Right lobe of liver (tissue), 6 donors: ENCODE results near the gene CAMTA1. TPM values are rescaled to one million over a fixed set of nuclear protein-coding genes. Genes with fewer than 3 reads are reported as not detected.

Source experiments
- ATAC-seq, 4 donors: fragments of 200-7000 bp; cut with Tn5 transposase; one replicate each; pipeline ENCODE4 v1.9.1; 2020; ENCODE audit warnings: mild to moderate bottlenecking in 4 of 4, moderate library complexity in 4 of 4
- DNase-seq, 3 donors: peaks; one replicate each; pipeline ENCODE4 v3.0.0-alpha.2; 2020
- H3K27ac ChIP-seq, 3 donors: fragments of 200-600 bp; one replicate each; pipeline ENCODE4 v1.8.0; 2022
- H3K27me3 ChIP-seq, 2 donors: fragments of 200-600 bp; one replicate each; pipeline ENCODE4 v1.8.0; 2022
- H3K36me3 ChIP-seq, 4 donors: fragments of 200-600 bp; sonication (generic) in 1 of 4; one replicate each; pipeline versions ENCODE4 v1.5.1 to v1.8.0; 2017 to 2022; ENCODE audit warnings: control low read depth in 1 of 4
- H3K4me1 ChIP-seq, 4 donors: fragments of 200-600 bp; sonication (generic) in 1 of 4; one replicate each; pipeline versions ENCODE4 v1.5.1 to v1.8.0; 2017 to 2022; ENCODE audit warnings: control low read depth in 1 of 4
- H3K4me3 ChIP-seq, 3 donors: fragments of 200-600 bp; one replicate each; pipeline ENCODE4 v1.8.0; 2022
- H3K9me3 ChIP-seq, 4 donors: fragments of 200-600 bp; sonication (generic) in 1 of 4; one replicate each; pipeline versions ENCODE4 v1.5.1 to v1.8.0; 2017 to 2022; ENCODE audit warnings: control low read depth in 1 of 4
- CTCF ChIP-seq, 4 donors: fragments of 200-600 bp in 3 of 4; fragments of 450-650 bp in 1 of 4; IDR thresholded peaks; one replicate each; pipeline versions ENCODE4 v1.5.1 to v1.8.0; 2016 to 2022; ENCODE audit warnings: antibody characterized with exemption in 4 of 4, mild to moderate bottlenecking in 2 of 4
- POLR2A ChIP-seq: fragments of 450-650 bp; IDR thresholded peaks from one replicate; pipeline ENCODE4 v1.6.1; 2017; ENCODE audit warnings: antibody characterized with exemption, mild to moderate bottlenecking
- WGBS: methylation state at CpG from one replicate; pipeline ENCODE4 v1.1.6; 2018; ENCODE audit warnings: low coverage, low lambda C conversion rate; ENCODE audit not compliant: insufficient coverage; ENCODE audit errors: missing lambda C conversion rate; 5-methylcytosine and 5-hydroxymethylcytosine counted together
- intact Hi-C, 2 donors: fragments of 100-400 bp; cut with DNase I; formaldehyde crosslinking; loops; one replicate each; pipeline versions ENCODE4 v1.11.2 to v1.14.1; 2022
- total RNA-seq, 6 experiments: library from RNA; depleted of rRNA in 2 of 6; stranded (reverse); fragments of >200 nt in 2 of 6; fragmentation: NEBNext Ultra II Directional in 3 of 6; extraction: Animal tissue kit (Norgen Biotek cat#: 25700) in 3 of 6; gene quantifications; one replicate each; pipeline versions ENCODE4 v1.1.0 to v1.2.4, GENCODE V29; 2016 to 2023
- donor health status: DM: no; HTN: yes; CAD: no.
- donor health status: DM: no; HTN: no; CAD: no.
- donor health status: DM: no; HTN: no; CAD: no.
- donor health status: DM: no; HTN: yes; CAD: no.
- donor health status: DM: no; HTN: yes; CAD: no.

The CAMTA1 gene
- total RNA-seq, 6 experiments from 2014 or later = 32.3 to 49.4 (median 37.2) TPM

GRCh38 chr1:7482772-7483495, 697.7 kb downstream of the CAMTA1 start:
- WGBS = 30% methylated on average over 4 of the region's 10 CpGs
- no peaks in the 10 kb centered on the region for H3K4me1 ChIP-seq
- no peak overlapping the region for H3K4me3 ChIP-seq
- DNase-seq (no peak), ATAC-seq (no peak)
- H3K36me3 ChIP-seq = no peaks in the 10 kb centered on the region
- H3K27ac ChIP-seq = no peak overlapping the region
- no peaks in the 10 kb centered on the region for H3K27me3 ChIP-seq
- intact Hi-C loops = no loop called here
- H3K9me3 ChIP-seq = no peaks in the 10 kb centered on the region
- no peak for TF ChIP-seq POLR2A
- TF ChIP-seq CTCF (IDR thresholded peaks at IDR 0.05) = no peak

GRCh38 chr1:7483634-7484383, 698.6 kb downstream of the CAMTA1 start:
- no peaks in the 10 kb centered on the region for H3K4me1 ChIP-seq
- TF ChIP-seq CTCF (IDR thresholded peaks at IDR 0.05) (no peak), POLR2A (no peak)
- DNase-seq (no peak), ATAC-seq (no peak)
- no peaks in the 10 kb centered on the region for H3K9me3 ChIP-seq
- intact Hi-C loops = no loop called here
- no peaks in the 10 kb centered on the region for H3K27me3 ChIP-seq
- WGBS = 60% methylated on average over 1 of the region's 13 CpGs
- no peaks in the 10 kb centered on the region for H3K36me3 ChIP-seq
- H3K4me3 ChIP-seq = no peak overlapping the region
- H3K27ac ChIP-seq = no peak overlapping the region

- H3K4me1 ChIP-seq = no peaks in the 10 kb centered on the region
- TF ChIP-seq POLR2A = no peak
- no peak for TF ChIP-seq CTCF (IDR thresholded peaks at IDR 0.05)
- H3K4me3 ChIP-seq = no peak overlapping the region
- DNase-seq = no peak
- H3K27ac ChIP-seq = no peak overlapping the region
- WGBS = 62% methylated on average over 6 of the region's 10 CpGs
- intact Hi-C loops = no loop called here
- no peak for ATAC-seq
- H3K36me3 ChIP-seq = no peaks in the 10 kb centered on the region
- H3K9me3 ChIP-seq = no peaks in the 10 kb centered on the region
- no peaks in the 10 kb centered on the region for H3K27me3 ChIP-seq
Observed at GRCh38 chr1:7485086-7485780, 700.0 kb downstream of the CAMTA1 start.

- ATAC-seq (no peak), DNase-seq (no peak)
- no peak overlapping the region for H3K4me3 ChIP-seq
- H3K27me3 ChIP-seq = no peaks in the 10 kb centered on the region
- no peak overlapping the region for H3K27ac ChIP-seq
- intact Hi-C loops = no loop called here
- no peak for TF ChIP-seq CTCF (IDR thresholded peaks at IDR 0.05)
- no peak for TF ChIP-seq POLR2A
- H3K36me3 ChIP-seq = no peaks in the 10 kb centered on the region
- WGBS = 67% methylated on average over 3 of the region's 6 CpGs
- H3K9me3 ChIP-seq = no peaks in the 10 kb centered on the region
- no peaks in the 10 kb centered on the region for H3K4me1 ChIP-seq
Observed at GRCh38 chr1:7485826-7486225, 700.6 kb downstream of the CAMTA1 start.
